Panc1 (cell line): Measurements from ENCODE around the gene CALHM6.

Source experiments
- CTCF ChIP-seq: fragments of 450-650 bp; IDR thresholded peaks from 2 replicates; pipeline ENCODE4 v1.5.1; 2017; ENCODE audit warnings: mild to moderate bottlenecking
- POLR2AphosphoS5 ChIP-seq: IDR thresholded peaks from 2 replicates; pipeline ENCODE4 v1.6.1; 2012; ENCODE audit warnings: mild to moderate bottlenecking, low read depth, low read length, moderate library complexity

GRCh38 chr6:116430860-116431259 lies 30.3 kb upstream of the CALHM6 start:
- TF ChIP-seq CTCF = peak; percentile 22
- TF ChIP-seq POLR2AphosphoS5 = no peak
